ENCODE results near the gene ABL2.

GRCh38 chr1:179126338-179127060 is 103.0 kb downstream of the ABL2 start:
- TF ChIP-seq PAX5 (IDR thresholded peaks at IDR 0.05; ENCODE audit: insufficient read depth, low read length, severe bottlenecking) (no peak), POLR2AphosphoS5 (IDR thresholded peaks at IDR 0.05; ENCODE audit: low read depth, low read length) (no peak)

Data from GM12891 (cell line).